NB4 (cell line): ENCODE data around the gene FABP6.
A peak's percentile ranks its signal among the peaks of the same experiment; 100 is the strongest.

Source experiments
- DNase-seq: peaks from one replicate; pipeline ENCODE4 v3.0.0; 2010; ENCODE audit warnings: low read depth
- H3K4me3 ChIP-seq: one replicate; pipeline ENCODE4 v1.5.1; 2011; ENCODE audit warnings: mild to moderate bottlenecking, low read depth, low read length, moderate library complexity
- MYC ChIP-seq: IDR thresholded peaks from 2 replicates; pipeline ENCODE4 v1.6.1; 2011; ENCODE audit warnings: low read depth, low read length
- POLR2A ChIP-seq: IDR thresholded peaks from 2 replicates; pipeline ENCODE4 v1.6.1; 2011; ENCODE audit warnings: mild to moderate bottlenecking; ENCODE audit not compliant: insufficient read length; ENCODE audit errors: extremely low read depth
- TF ChIP-seq, protein P1 (sequence below): IDR thresholded peaks from 2 replicates; pipeline ENCODE4 v1.6.1; 2011; ENCODE audit warnings: low read depth, low read length
- TF ChIP-seq, protein P2 (sequence below): IDR thresholded peaks from one replicate; pipeline ENCODE4 v1.5.1; 2012; ENCODE audit warnings: low read depth, low read length

The FABP6 gene

DNA sequence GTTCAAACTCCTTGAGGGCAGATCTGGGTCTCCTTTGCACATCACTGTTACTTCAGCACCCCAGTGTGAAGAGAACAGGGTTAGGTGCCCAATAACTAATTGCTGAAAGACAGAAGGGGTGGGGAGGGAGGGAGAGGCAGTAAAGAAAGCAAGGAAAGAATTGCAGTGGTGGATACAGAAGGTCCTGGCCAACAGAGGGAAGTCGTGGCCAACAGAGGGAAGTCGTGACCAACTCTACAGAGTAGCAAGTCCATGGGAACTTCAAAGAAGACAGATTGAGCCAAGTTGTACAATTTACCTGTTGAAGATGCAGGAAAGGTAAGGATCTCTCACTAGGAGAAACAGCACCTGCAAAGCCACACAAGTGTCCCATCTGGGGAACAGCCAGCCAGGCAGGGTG, 56.0 kb downstream of the FABP6 start:
- H3K4me3 ChIP-seq: no peak overlapping the region
- DNase-seq: peak; percentile 53
- TF ChIP-seq, protein P1, sequence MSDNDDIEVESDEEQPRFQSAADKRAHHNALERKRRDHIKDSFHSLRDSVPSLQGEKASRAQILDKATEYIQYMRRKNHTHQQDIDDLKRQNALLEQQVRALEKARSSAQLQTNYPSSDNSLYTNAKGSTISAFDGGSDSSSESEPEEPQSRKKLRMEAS: no peak
- TF ChIP-seq, protein P2, sequence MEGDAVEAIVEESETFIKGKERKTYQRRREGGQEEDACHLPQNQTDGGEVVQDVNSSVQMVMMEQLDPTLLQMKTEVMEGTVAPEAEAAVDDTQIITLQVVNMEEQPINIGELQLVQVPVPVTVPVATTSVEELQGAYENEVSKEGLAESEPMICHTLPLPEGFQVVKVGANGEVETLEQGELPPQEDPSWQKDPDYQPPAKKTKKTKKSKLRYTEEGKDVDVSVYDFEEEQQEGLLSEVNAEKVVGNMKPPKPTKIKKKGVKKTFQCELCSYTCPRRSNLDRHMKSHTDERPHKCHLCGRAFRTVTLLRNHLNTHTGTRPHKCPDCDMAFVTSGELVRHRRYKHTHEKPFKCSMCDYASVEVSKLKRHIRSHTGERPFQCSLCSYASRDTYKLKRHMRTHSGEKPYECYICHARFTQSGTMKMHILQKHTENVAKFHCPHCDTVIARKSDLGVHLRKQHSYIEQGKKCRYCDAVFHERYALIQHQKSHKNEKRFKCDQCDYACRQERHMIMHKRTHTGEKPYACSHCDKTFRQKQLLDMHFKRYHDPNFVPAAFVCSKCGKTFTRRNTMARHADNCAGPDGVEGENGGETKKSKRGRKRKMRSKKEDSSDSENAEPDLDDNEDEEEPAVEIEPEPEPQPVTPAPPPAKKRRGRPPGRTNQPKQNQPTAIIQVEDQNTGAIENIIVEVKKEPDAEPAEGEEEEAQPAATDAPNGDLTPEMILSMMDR: no peak
- TF ChIP-seq MYC: no peak
- TF ChIP-seq POLR2A: no peak

DNA sequence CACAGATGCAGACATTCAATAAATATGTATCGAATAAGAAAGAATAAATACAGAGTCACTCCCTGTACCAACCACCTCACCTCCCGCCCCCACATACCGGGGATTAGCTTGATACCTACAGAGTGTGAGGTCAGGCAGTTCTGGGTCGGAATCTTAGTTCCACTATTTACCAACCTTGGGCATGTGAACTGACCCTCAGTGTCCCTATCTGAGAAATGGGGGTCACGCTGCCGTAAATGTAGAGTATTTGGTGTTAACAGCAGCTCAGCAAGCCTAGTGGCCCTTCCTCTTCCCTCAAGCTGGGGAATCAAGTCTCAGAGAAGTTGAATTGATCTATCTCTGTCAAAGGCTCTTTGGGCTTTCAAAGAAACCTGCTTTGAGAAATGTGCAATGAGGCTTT, 57.6 kb downstream of the FABP6 start:
- H3K4me3 ChIP-seq: no peak overlapping the region
- no peak for DNase-seq
- TF ChIP-seq, protein P1: no peak
- TF ChIP-seq, protein P2: no peak
- TF ChIP-seq POLR2A (no peak), MYC (no peak)

DNA sequence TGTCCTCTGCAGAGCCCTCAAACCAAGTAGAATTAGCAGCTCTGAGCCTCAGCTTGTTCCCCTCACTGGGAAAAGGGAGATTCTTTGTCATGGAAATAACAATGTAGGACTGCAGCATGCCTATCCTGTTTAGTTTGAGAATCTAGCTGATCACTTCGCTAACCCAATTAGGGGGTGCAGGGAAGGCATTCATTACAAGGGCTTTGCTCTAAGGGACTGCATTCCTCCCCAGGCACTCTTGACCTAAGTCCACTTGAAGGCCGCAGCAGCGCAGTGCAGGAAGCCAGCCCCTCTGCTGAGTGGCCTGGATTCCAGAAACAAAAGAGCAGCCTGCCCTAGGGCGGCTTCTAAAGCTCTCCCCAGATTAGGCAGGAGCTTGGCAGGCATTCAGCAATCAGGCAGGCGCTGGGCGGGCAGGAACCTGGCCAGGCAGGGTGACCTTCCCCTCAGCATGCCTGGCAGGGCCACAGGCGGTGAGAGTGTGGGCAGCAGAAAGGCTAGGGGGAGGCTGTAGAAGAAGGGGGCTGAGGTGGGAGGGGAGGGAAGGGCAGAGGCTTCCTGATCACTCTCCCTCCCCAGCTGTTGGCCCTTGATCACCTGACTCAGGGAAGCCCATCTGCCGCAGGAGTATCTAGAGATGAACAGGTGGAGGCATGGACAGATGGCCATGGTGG, 58.2 kb downstream of the FABP6 start:
- no peak overlapping the region for H3K4me3 ChIP-seq
- TF ChIP-seq MYC (no peak), POLR2A (no peak)
- TF ChIP-seq, protein P1: no peak
- TF ChIP-seq, protein P2: no peak
- DNase-seq: no peak
